Keratinocyte (primary cell): ENCODE data around the gene JSRP1. TPM values are rescaled to one million over a fixed set of nuclear protein-coding genes. Genes with fewer than 3 reads are reported as not detected.
A peak's percentile ranks its signal among the peaks of the same experiment; 100 is the strongest.

Experiments used
- DNase-seq: peaks from one replicate; pipeline ENCODE4 v3.0.0-alpha.2; 2011; ENCODE audit warnings: low read depth, missing footprints, low spot score
- FAIRE-seq: peaks from 2 replicates; lab custom pipeline; 2011; peaks lifted over from hg19 to GRCh38; lab: Jason Lieb, UNC
- H2AFZ ChIP-seq: 2 replicates; pipeline ENCODE4 v1.6.0; 2012; ENCODE audit warnings: low read length, control low read depth, inconsistent platforms; ENCODE audit not compliant: control insufficient read depth
- H3K27ac ChIP-seq: 2 replicates; pipeline ENCODE4 v1.5.1; 2011; ENCODE audit warnings: low read length; ENCODE audit not compliant: control insufficient read depth, insufficient read depth
- H3K27me3 ChIP-seq: 3 replicates; pipeline ENCODE4 v1.6.0; 2011; ENCODE audit warnings: low read length; ENCODE audit not compliant: control insufficient read depth, insufficient read depth; ENCODE audit errors: extremely low read depth
- H3K36me3 ChIP-seq, 2 experiments: 2 replicates in 1 of 2; 3 replicates in 1 of 2; pipeline ENCODE4 v1.5.1; 2011; ENCODE audit warnings: low read length in 2 of 2, mild to moderate bottlenecking in 1 of 2; ENCODE audit not compliant: control insufficient read depth in 2 of 2, insufficient read depth in 2 of 2; ENCODE audit errors: extremely low read depth in 1 of 2
- H3K4me1 ChIP-seq: 3 replicates; pipeline ENCODE4 v1.5.1; 2011; ENCODE audit warnings: low read length; ENCODE audit not compliant: control insufficient read depth, insufficient read depth; ENCODE audit errors: extremely low read depth
- H3K4me2 ChIP-seq: 3 replicates; pipeline ENCODE4 v1.6.0; 2011; ENCODE audit warnings: low read depth, low read length; ENCODE audit not compliant: control insufficient read depth, insufficient read depth; ENCODE audit errors: extremely low read depth
- H3K4me3 ChIP-seq, 3 experiments: fragments of 200-600 bp in 1 of 3; sonication (generic) in 1 of 3; 2 replicates in 2 of 3; 3 replicates in 1 of 3; pipeline ENCODE4 v1.5.1; 2011 to 2016; ENCODE audit warnings: low read length in 3 of 3, mild to moderate bottlenecking in 3 of 3, control low read depth in 2 of 3, inconsistent platforms in 1 of 3, low read depth in 1 of 3, mixed read lengths in 1 of 3, mixed run types in 1 of 3, moderate library complexity in 1 of 3; ENCODE audit not compliant: control insufficient read depth in 2 of 3, insufficient read depth in 2 of 3; ENCODE audit errors: extremely low read depth in 1 of 3
- H3K79me2 ChIP-seq: 2 replicates; pipeline ENCODE4 v1.6.0; 2012; ENCODE audit warnings: low read length; ENCODE audit not compliant: control insufficient read depth, insufficient read depth
- H3K9ac ChIP-seq: 3 replicates; pipeline ENCODE4 v1.6.0; 2011; ENCODE audit warnings: low read length; ENCODE audit not compliant: control insufficient read depth, insufficient read depth; ENCODE audit errors: extremely low read depth
- H3K9me1 ChIP-seq: 3 replicates; pipeline ENCODE4 v1.6.0; 2011; ENCODE audit warnings: low read length; ENCODE audit not compliant: control insufficient read depth, insufficient read depth; ENCODE audit errors: extremely low read depth
- H3K9me3 ChIP-seq: 2 replicates; pipeline ENCODE4 v1.5.1; 2012; ENCODE audit warnings: low read depth, low read length; ENCODE audit not compliant: control insufficient read depth
- H4K20me1 ChIP-seq: 3 replicates; pipeline ENCODE4 v1.6.0; 2011; ENCODE audit warnings: low read length; ENCODE audit not compliant: control insufficient read depth, insufficient read depth; ENCODE audit errors: extremely low read depth
- EZH2 ChIP-seq: IDR thresholded peaks from one replicate; pipeline ENCODE4 v1.6.1; 2012; ENCODE audit warnings: inconsistent platforms, mild to moderate bottlenecking, low read length, moderate library complexity
- dilution Hi-C: fragments of 300-500 bp; cut with MboI; formaldehyde crosslinking; loops from one replicate; pipeline ENCODE4 v1.7.0; 2020; ENCODE audit warnings: low sequenced_read_pairs; ENCODE audit not compliant: extremely low pct_ligation_motif_present
- polyA plus RNA-seq, 5 experiments: library from polyadenylated mRNA; depleted of rRNA in 3 of 5; stranded (reverse) in 3 of 5; stranded (forward) in 1 of 5; unstranded in 1 of 5; fragments of >200 nt; gene quantifications; 1 replicate in 1 of 5; 2 replicates in 3 of 5; 3 replicates in 1 of 5; pipeline versions ENCODE4 v1.2.1 to v1.2.3, GENCODE V29; 2011 to 2012; ENCODE audit warnings: missing spikeins in 2 of 5, low read depth in 1 of 5, low replicate concordance in 1 of 5
- TF ChIP-seq, protein P1 (sequence below), 3 experiments: IDR thresholded peaks in 1 of 3; conservative IDR thresholded peaks in 1 of 3; optimal IDR thresholded peaks in 1 of 3; 2 replicates in 2 of 3; 3 replicates in 1 of 3; pipeline versions ENCODE3 to v1.5.1; 2011; ENCODE audit warnings: low read length in 3 of 3, mild to moderate bottlenecking in 3 of 3, moderate library complexity in 2 of 3, control low read depth in 1 of 3, inconsistent platforms in 1 of 3; ENCODE audit not compliant: insufficient read depth in 2 of 3; ENCODE audit errors: extremely low read depth in 1 of 3

The JSRP1 gene
- polyA plus RNA-seq, 1 donor (not counting 4 experiments of a cell fraction or from before 2014, with no cell fraction given), result not detected

DNA sequence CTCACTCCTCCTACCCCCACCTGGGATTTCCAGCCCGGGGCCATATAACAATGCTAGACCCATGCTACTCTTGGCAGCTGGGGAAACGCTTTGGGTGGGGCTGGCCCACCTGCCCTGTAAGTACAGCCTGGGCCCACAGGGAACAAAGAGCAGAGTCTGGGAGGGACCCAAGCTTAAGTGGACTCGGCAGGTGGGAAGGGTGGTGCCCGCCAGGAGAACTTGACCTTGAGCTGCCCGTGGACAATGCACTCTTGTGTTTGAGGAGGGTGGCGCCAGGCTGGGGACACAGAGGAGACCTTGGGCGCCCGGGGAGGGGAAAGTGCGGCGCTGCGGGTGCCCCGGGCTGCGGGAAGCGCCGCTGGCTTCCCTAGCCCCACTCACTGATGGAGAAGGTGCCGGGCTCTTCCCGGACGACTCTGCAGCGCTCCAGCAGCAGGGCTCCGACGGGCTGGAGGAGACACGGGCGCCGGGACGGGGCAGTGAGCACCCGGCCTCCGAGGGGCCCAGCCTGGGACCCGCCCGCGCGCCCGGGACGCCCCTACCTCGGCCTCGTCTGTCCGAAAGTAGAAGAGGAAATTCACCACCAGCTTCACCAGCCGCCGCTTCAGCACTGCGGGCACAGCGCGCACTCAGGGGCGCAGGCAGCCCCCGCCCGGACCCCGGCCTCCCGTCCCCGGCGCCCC, 20.7 kb downstream of the JSRP1 start:
- Histone ChIP-seq H4K20me1 (peaks cover 8% of the 10 kb centered on the region), H3K27me3 (no peaks in the 10 kb centered on the region), H3K9me3 (no peaks in the 10 kb centered on the region), H3K9ac (peak overlapping the region; percentile 90), H3K4me3 (peak overlapping the region; percentile 70 to 91 (median 86)), H3K4me2 (peak overlapping the region; percentile 95), H3K79me2 (peaks cover 72% of the 10 kb centered on the region), H3K4me1 (peaks cover 35% of the 10 kb centered on the region), H3K27ac (peak overlapping the region; percentile 94), H3K36me3 (peaks cover 15 to 35% of the 10 kb centered on the region in 2 experiments), H2AFZ (no peak overlapping the region), H3K9me1 (peaks cover 7% of the 10 kb centered on the region)
- dilution Hi-C loops, result no loop called here
- no peak for DNase-seq
- TF ChIP-seq, protein P1, sequence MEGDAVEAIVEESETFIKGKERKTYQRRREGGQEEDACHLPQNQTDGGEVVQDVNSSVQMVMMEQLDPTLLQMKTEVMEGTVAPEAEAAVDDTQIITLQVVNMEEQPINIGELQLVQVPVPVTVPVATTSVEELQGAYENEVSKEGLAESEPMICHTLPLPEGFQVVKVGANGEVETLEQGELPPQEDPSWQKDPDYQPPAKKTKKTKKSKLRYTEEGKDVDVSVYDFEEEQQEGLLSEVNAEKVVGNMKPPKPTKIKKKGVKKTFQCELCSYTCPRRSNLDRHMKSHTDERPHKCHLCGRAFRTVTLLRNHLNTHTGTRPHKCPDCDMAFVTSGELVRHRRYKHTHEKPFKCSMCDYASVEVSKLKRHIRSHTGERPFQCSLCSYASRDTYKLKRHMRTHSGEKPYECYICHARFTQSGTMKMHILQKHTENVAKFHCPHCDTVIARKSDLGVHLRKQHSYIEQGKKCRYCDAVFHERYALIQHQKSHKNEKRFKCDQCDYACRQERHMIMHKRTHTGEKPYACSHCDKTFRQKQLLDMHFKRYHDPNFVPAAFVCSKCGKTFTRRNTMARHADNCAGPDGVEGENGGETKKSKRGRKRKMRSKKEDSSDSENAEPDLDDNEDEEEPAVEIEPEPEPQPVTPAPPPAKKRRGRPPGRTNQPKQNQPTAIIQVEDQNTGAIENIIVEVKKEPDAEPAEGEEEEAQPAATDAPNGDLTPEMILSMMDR (optimal IDR thresholded peaks at IDR 0.05 in 1 of 3, IDR thresholded peaks at IDR 0.05 in 1 of 3, conservative IDR thresholded peaks at IDR 0.05 in 1 of 3; ENCODE audit: extremely low read depth in 1 of 3, insufficient read depth in 2 of 3, low read length in 3 of 3), result no peak
- no peak for FAIRE-seq

DNA sequence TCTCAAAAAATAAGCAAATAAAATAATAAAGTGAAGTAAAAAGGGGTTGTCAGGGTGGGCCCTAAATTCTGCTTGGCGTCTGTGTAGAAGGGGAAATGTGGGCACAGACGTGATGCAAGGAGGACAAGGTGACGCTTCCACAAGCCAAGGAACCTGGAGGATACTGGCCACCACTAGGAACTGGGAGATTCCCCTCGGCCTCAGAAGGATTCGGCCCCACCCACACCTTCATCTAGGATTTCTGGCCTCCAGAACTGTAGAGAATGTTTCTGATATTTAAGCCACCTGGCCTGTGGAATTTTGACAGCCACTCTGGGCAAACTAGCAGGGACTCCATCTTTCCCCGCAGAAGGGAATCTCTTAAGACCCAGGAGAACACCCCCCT, 21.2 kb downstream of the JSRP1 start:
- Histone ChIP-seq H3K27ac (peak overlapping the region; percentile 94), H3K4me1 (peaks cover 30% of the 10 kb centered on the region), H3K79me2 (peaks cover 66% of the 10 kb centered on the region), H3K9me3 (no peaks in the 10 kb centered on the region), H3K36me3 (peaks cover 15 to 35% of the 10 kb centered on the region in 2 experiments), H2AFZ (no peak overlapping the region), H3K27me3 (no peaks in the 10 kb centered on the region), H3K9me1 (peaks cover 4% of the 10 kb centered on the region), H3K4me3 (peak overlapping the region; percentile 70 to 91 (median 86)), H4K20me1 (peaks cover 4% of the 10 kb centered on the region), H3K4me2 (peak overlapping the region; percentile 95), H3K9ac (peak overlapping the region; percentile 90)
- TF ChIP-seq, protein P1 (optimal IDR thresholded peaks at IDR 0.05 in 1 of 3, IDR thresholded peaks at IDR 0.05 in 1 of 3, conservative IDR thresholded peaks at IDR 0.05 in 1 of 3; ENCODE audit: extremely low read depth in 1 of 3, insufficient read depth in 2 of 3, low read length in 3 of 3), result no peak
- TF ChIP-seq EZH2, result no peak
- no peak for FAIRE-seq
- DNase-seq, result no peak
- dilution Hi-C loops, result no loop called here
